MCF 10A (cell line): Measurements from ENCODE around the gene PICK1. TPM values are rescaled to one million over a fixed set of nuclear protein-coding genes. Genes with fewer than 3 reads are reported as not detected.
A peak's percentile ranks its signal among the peaks of the same experiment; 100 is the strongest.

Experiments
- BruUV-seq: library from RNA; stranded (reverse); fragments of 400-500 nt; replicated peaks from 2 replicates; lab custom pipeline; 2021; lab: Mats Ljungman, UMichigan
- CTCF ChIA-PET: fragments of 300-600 bp; sonication (Branson Sonifier 250); formaldehyde crosslinking; extraction: SDS; loops from one replicate; lab custom pipeline; 2021; ENCODE audit warnings: antibody characterized with exemption, inconsistent platforms; lab: Yijun Ruan, JAX
- POLR2A ChIA-PET: fragments of 300-600, 350-650 bp; sonication (Branson Sonifier 250); formaldehyde crosslinking; extraction: SDS; loops from one replicate; lab custom pipeline; 2020; ENCODE audit warnings: antibody characterized with exemption, inconsistent platforms; lab: Yijun Ruan, JAX
- DNase-seq: peaks from one replicate; pipeline ENCODE4 v3.0.0-alpha.2; 2018; ENCODE audit not compliant: unreplicated experiment
- H3K27ac Mint-ChIP-seq: one replicate; pipeline ENCODE4 v1.8.0; 2022; ENCODE audit warnings: mild to moderate bottlenecking, low read depth, mixed read lengths; ENCODE audit not compliant: unreplicated experiment
- H3K27me3 Mint-ChIP-seq: one replicate; pipeline ENCODE4 v1.8.0; 2022; ENCODE audit warnings: mixed read lengths; ENCODE audit not compliant: insufficient read depth, unreplicated experiment
- H3K36me3 Mint-ChIP-seq: one replicate; pipeline ENCODE4 v1.8.0; 2022; ENCODE audit warnings: mild to moderate bottlenecking, moderate library complexity, mixed read lengths; ENCODE audit not compliant: insufficient read depth, unreplicated experiment
- H3K4me1 Mint-ChIP-seq: one replicate; pipeline ENCODE4 v1.8.0; 2022; ENCODE audit warnings: mixed read lengths; ENCODE audit not compliant: insufficient read depth, unreplicated experiment
- H3K4me3 Mint-ChIP-seq: one replicate; pipeline ENCODE4 v1.8.0; 2022; ENCODE audit warnings: mild to moderate bottlenecking, moderate library complexity, mixed read lengths; ENCODE audit not compliant: unreplicated experiment
- H3K9me3 Mint-ChIP-seq: one replicate; pipeline ENCODE4 v1.8.0; 2022; ENCODE audit warnings: mixed read lengths; ENCODE audit not compliant: unreplicated experiment
- CTCF ChIP-seq: fragments of 200-600 bp; IDR thresholded peaks from one replicate; pipeline ENCODE4 v1.8.0; 2022; ENCODE audit warnings: antibody characterized with exemption, mild to moderate bottlenecking; ENCODE audit not compliant: unreplicated experiment
- intact Hi-C: fragments of 100-400 bp; cut with micrococcal nuclease; formaldehyde crosslinking; loops from 2 replicates; pipeline ENCODE4 v1.14.1; 2022
- total RNA-seq: library from RNA; stranded (reverse); gene quantifications from 2 replicates; pipeline ENCODE4 v1.2.3, GENCODE V29; 2022

PICK1 gene
- total RNA-seq, 1 experiment from 2014 or later: 40.6 TPM

GRCh38 chr22:38107692-38108515 is 50.7 kb downstream of the PICK1 start:
- Mint-ChIP-seq H3K9me3 (no peaks in the 10 kb centered on the region), H3K27me3 (no peaks in the 10 kb centered on the region), H3K36me3 (no peaks in the 10 kb centered on the region), H3K4me1 (no peaks in the 10 kb centered on the region), H3K27ac (no peak overlapping the region), H3K4me3 (no peak overlapping the region)
- DNase-seq: peak; percentile 49
- POLR2A ChIA-PET: interaction anchor here (0.6 kb wide), 1 partner anchor 100 kb away, joined by 3 read pairs; no protein-coding TSS in a partner anchor
- no peak for TF ChIP-seq CTCF
- CTCF ChIA-PET: interaction anchor here (0.6 to 1.2 kb wide), 2 partner anchors 56 to 70 kb away, joined by 3 read pairs; no protein-coding TSS in a partner anchor
- BruUV-seq: no TSS peak
- intact Hi-C loops: no loop called here

- intact Hi-C loops: no loop called here
- H3K4me3 Mint-ChIP-seq: no peak overlapping the region
- H3K4me1 Mint-ChIP-seq: no peaks in the 10 kb centered on the region
These were observed 51.5 kb downstream of the PICK1 start for GRCh38 chr22:38108561-38109319.

GRCh38 chr22:38109371-38110001 is 52.3 kb downstream of the PICK1 start:
- no peak overlapping the region for H3K27ac Mint-ChIP-seq
- H3K36me3 Mint-ChIP-seq: no peaks in the 10 kb centered on the region
- POLR2A ChIA-PET: no interaction called here
- BruUV-seq: no TSS peak
- CTCF ChIA-PET: interaction anchor here (0.7 to 1.2 kb wide), 2 partner anchors 57 to 168 kb away, joined by 3 read pairs; no protein-coding TSS in a partner anchor
- no peaks in the 10 kb centered on the region for H3K27me3 Mint-ChIP-seq
- no peak overlapping the region for H3K4me3 Mint-ChIP-seq
- no peak for DNase-seq
- intact Hi-C loops: loop anchor here (5.0 kb wide), 2 partner anchors 118 to 243 kb away; no protein-coding TSS in a partner anchor
- H3K9me3 Mint-ChIP-seq: no peaks in the 10 kb centered on the region
- TF ChIP-seq CTCF: no peak
- peaks cover 4% of the 10 kb centered on the region for H3K4me1 Mint-ChIP-seq

More at GRCh38 chr22:38108561-38109319, 51.5 kb downstream of the PICK1 start:
- Mint-ChIP-seq H3K9me3 (no peaks in the 10 kb centered on the region), H3K27me3 (no peaks in the 10 kb centered on the region), H3K27ac (no peak overlapping the region), H3K36me3 (no peaks in the 10 kb centered on the region)
- no peak for DNase-seq
- BruUV-seq: no TSS peak
- POLR2A ChIA-PET: interaction anchor here (0.6 kb wide), 1 partner anchor 99 kb away, joined by 3 read pairs; no protein-coding TSS in a partner anchor
- CTCF ChIA-PET: interaction anchor here (1.2 kb wide), 1 partner anchor 56 kb away, joined by 3 read pairs; no protein-coding TSS in a partner anchor
- TF ChIP-seq CTCF: no peak
